ENCODE results near the gene ZBTB7C.

GRCh38 chr18:48160622-48161021 is 248.6 kb downstream of the ZBTB7C start:
- TF ChIP-seq SUZ12 (IDR thresholded peaks at IDR 0.05) (no peak), FOXK2 (IDR thresholded peaks at IDR 0.05) (no peak), TARDBP (IDR thresholded peaks at IDR 0.05) (no peak), FOXM1 (IDR thresholded peaks at IDR 0.05; ENCODE audit: borderline replicate concordance) (no peak), BHLHE40 (IDR thresholded peaks at IDR 0.05; ENCODE audit: borderline replicate concordance) (no peak), NFRKB (IDR thresholded peaks at IDR 0.05) (no peak), ZNF384 (IDR thresholded peaks at IDR 0.05) (no peak)
